HUES64 (cell line): Measurements from ENCODE around the gene LNX1.

Experiments used
- H3K27ac ChIP-seq: 2 replicates; pipeline ENCODE4 v1.7.0; 2013; ENCODE audit warnings: low read depth, low read length, inconsistent platforms
- H3K27me3 ChIP-seq: 2 replicates; pipeline ENCODE4 v1.6.1; 2013; ENCODE audit warnings: mild to moderate bottlenecking, low read length; ENCODE audit not compliant: insufficient read depth
- H3K36me3 ChIP-seq: 2 replicates; pipeline ENCODE4 v1.6.1; 2013; ENCODE audit warnings: mild to moderate bottlenecking, low read length; ENCODE audit not compliant: insufficient read depth
- H3K4me1 ChIP-seq: 2 replicates; pipeline ENCODE4 v1.6.1; 2013; ENCODE audit warnings: mild to moderate bottlenecking, low read length, moderate library complexity; ENCODE audit not compliant: insufficient read depth
- H3K4me3 ChIP-seq: 2 replicates; pipeline ENCODE4 v1.5.1; 2013; ENCODE audit warnings: mild to moderate bottlenecking, low read length, moderate library complexity
- H3K9ac ChIP-seq: 2 replicates; pipeline ENCODE4 v1.6.1; 2013; ENCODE audit warnings: mild to moderate bottlenecking, low read depth, low read length
- H3K9me3 ChIP-seq: 2 replicates; pipeline ENCODE4 v1.6.1; 2013; ENCODE audit warnings: low read depth, low read length; ENCODE audit not compliant: insufficient read depth
- WGBS: fragments of 150-250, 120-280 bp; methylation state at CpG from one replicate; pipeline ENCODE4 v1.1.7; 2013; ENCODE audit warnings: missing lambda C conversion rate; 5-methylcytosine and 5-hydroxymethylcytosine counted together

LNX1 gene

DNA sequence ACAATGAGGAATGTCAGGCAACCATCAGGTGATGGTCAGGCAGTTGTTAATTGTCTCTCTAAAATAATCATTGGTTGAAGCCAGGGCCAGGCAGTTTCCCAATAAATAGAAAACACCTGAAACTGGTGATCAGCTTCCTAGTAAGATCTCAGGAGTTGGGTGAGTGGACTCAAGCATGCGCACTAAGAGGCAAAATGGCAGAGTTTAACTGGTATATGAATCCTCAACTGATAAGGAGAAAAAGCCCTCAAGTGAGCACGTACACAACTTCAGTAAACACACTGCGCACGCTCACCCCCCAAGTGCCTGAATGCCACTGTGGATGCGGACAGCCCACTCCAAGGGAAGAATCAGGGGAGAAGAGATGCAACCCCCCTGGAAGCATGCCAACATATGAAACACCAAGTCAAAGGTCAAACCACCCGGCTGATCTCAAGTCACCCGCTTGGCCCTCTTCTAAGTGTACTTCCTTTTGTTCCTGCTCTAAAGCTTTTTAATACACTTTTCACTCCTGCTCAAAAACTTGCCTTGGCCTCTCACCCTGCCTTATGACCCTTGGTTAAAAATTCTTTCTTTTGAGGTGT is 39.9 kb downstream of the LNX1 start:
- no peaks in the 10 kb centered on the region for H3K36me3 ChIP-seq
- no peak overlapping the region for H3K4me3 ChIP-seq
- H3K27ac ChIP-seq, result no peak overlapping the region
- no peak overlapping the region for H3K9ac ChIP-seq
- WGBS, result 82% methylated on average over 7 of the region's 7 CpGs
- H3K9me3 ChIP-seq, result no peaks in the 10 kb centered on the region
- no peaks in the 10 kb centered on the region for H3K4me1 ChIP-seq
- H3K27me3 ChIP-seq, result no peaks in the 10 kb centered on the region

GRCh38 chr4:53548662-53549061 is 42.6 kb downstream of the LNX1 start:
- WGBS, result over 99% methylated on average over 3 of the region's 3 CpGs

DNA sequence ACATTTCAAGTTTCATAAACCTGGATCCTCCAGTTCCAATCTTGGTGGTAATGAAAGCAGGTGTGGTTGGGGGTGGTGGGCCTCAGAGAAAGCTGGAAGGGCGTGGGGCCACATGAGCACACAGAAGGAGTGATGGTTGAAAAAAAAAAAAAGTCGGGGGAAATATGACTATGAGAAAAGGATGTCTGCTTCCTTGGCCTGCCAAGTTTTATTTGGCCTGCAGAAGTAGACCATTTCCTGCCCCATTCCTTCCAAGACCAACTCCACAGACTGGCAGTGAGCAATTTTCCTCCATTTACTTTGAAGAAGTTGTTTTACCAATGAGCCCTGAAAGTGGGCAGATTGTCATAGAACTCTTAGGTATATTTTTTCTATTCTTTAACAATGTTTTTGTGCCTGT is 43.3 kb downstream of the LNX1 start:
- H3K4me1 ChIP-seq, result no peaks in the 10 kb centered on the region
- H3K9me3 ChIP-seq, result no peaks in the 10 kb centered on the region
- H3K27ac ChIP-seq, result no peak overlapping the region
- no peak overlapping the region for H3K4me3 ChIP-seq
- WGBS, result 75% methylated on average over 2 of the region's 2 CpGs
- no peaks in the 10 kb centered on the region for H3K36me3 ChIP-seq
- peaks cover 3% of the 10 kb centered on the region; the same call in 1 of the 2 replicates for H3K27me3 ChIP-seq
- no peak overlapping the region for H3K9ac ChIP-seq

More at GRCh38 chr4:53548662-53549061, 42.6 kb downstream of the LNX1 start:
- Histone ChIP-seq H3K4me1 (no peaks in the 10 kb centered on the region), H3K36me3 (no peaks in the 10 kb centered on the region), H3K27ac (no peak overlapping the region), H3K27me3 (no peaks in the 10 kb centered on the region), H3K9ac (no peak overlapping the region), H3K9me3 (no peaks in the 10 kb centered on the region), H3K4me3 (no peak overlapping the region)

GRCh38 chr4:53545942-53546581 is 45.2 kb downstream of the LNX1 start:
- peaks cover 20% of the 10 kb centered on the region for H3K27me3 ChIP-seq
- no peak overlapping the region for H3K9ac ChIP-seq
- H3K9me3 ChIP-seq, result no peaks in the 10 kb centered on the region
- no peak overlapping the region for H3K4me3 ChIP-seq
- no peaks in the 10 kb centered on the region for H3K36me3 ChIP-seq
- 91% methylated on average over 3 of the region's 3 CpGs for WGBS
- H3K27ac ChIP-seq, result no peak overlapping the region
- H3K4me1 ChIP-seq, result peaks cover 10% of the 10 kb centered on the region; the same call in 1 of the 2 replicates

DNA sequence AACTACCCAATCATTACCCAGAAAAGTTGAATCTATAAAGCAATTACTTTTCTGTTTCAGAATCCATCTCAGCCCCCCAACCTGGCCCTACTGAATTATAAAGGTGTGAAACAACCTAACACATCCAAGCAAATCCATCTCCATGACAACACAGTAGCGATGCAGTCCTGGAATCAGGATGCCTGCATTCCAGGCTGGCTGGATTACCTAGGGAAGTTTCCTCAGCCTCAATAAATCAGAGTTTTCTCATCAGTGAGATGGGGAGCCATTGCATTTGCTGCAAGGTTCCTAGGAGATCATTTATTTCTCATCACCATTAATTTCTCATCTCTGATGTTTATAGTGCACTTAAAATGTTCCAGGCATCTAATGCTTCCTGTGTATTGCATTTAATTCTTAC is 46.0 kb downstream of the LNX1 start:
- H3K4me1 ChIP-seq, result peaks cover 10% of the 10 kb centered on the region; the same call in 1 of the 2 replicates
- H3K27me3 ChIP-seq, result peaks cover 21% of the 10 kb centered on the region
- WGBS, result 82% methylated on average over 1 of the region's 1 CpG
- H3K9ac ChIP-seq, result no peak overlapping the region
- H3K36me3 ChIP-seq, result no peaks in the 10 kb centered on the region
- H3K4me3 ChIP-seq, result no peak overlapping the region
- no peaks in the 10 kb centered on the region for H3K9me3 ChIP-seq
- H3K27ac ChIP-seq, result no peak overlapping the region

- no peaks in the 10 kb centered on the region for H3K9me3 ChIP-seq
- H3K9ac ChIP-seq, result no peak overlapping the region
- H3K27ac ChIP-seq, result no peak overlapping the region
- H3K4me1 ChIP-seq, result peaks cover 10% of the 10 kb centered on the region; the same call in 1 of the 2 replicates
- H3K36me3 ChIP-seq, result no peaks in the 10 kb centered on the region
- H3K4me3 ChIP-seq, result no peak overlapping the region
- H3K27me3 ChIP-seq, result peaks cover 25% of the 10 kb centered on the region
Observed at GRCh38 chr4:53543561-53543960, 47.7 kb downstream of the LNX1 start.

GRCh38 chr4:53541577-53542206 is 49.6 kb downstream of the LNX1 start:
- Histone ChIP-seq H3K27ac (no peak overlapping the region), H3K27me3 (peaks cover 25% of the 10 kb centered on the region), H3K9me3 (no peaks in the 10 kb centered on the region), H3K4me1 (peaks cover 10% of the 10 kb centered on the region; the same call in 1 of the 2 replicates), H3K9ac (no peak overlapping the region), H3K36me3 (no peaks in the 10 kb centered on the region), H3K4me3 (no peak overlapping the region)
- WGBS, result 72% methylated on average over 2 of the region's 2 CpGs

GRCh38 chr4:53538756-53539155 is 52.5 kb downstream of the LNX1 start:
- Histone ChIP-seq H3K27ac (no peak overlapping the region), H3K9me3 (no peaks in the 10 kb centered on the region), H3K9ac (no peak overlapping the region), H3K4me3 (no peak overlapping the region), H3K4me1 (peaks cover 10% of the 10 kb centered on the region; the same call in 1 of the 2 replicates), H3K36me3 (no peaks in the 10 kb centered on the region), H3K27me3 (peaks cover 25% of the 10 kb centered on the region)
- WGBS, result 92% methylated on average over 4 of the region's 4 CpGs

DNA sequence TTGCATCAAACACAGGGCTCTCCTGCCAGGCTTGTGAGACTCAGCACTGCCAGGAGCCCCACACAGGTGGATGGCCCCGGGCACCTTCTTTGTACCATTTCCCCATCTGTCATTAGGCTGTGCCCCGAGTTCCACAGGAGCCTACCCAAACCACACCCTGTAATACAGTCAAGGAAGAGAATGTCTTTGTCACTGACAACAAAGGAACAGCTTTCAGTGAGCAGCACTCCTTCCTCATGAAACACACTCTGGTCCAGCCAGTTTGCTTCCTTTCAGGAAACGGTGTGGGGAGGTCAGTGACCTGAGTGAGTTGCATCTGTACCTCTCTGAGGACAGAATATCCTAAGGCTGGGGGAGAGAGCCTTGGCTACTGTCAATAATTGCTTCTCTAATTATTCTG is 53.7 kb downstream of the LNX1 start:
- no peak overlapping the region for H3K4me3 ChIP-seq
- WGBS, result 91% methylated on average over 3 of the region's 3 CpGs
- no peak overlapping the region for H3K27ac ChIP-seq
- no peaks in the 10 kb centered on the region for H3K9me3 ChIP-seq
- peaks cover 15% of the 10 kb centered on the region for H3K4me1 ChIP-seq
- H3K9ac ChIP-seq, result no peak overlapping the region
- H3K36me3 ChIP-seq, result no peaks in the 10 kb centered on the region
- peaks cover 20% of the 10 kb centered on the region for H3K27me3 ChIP-seq

DNA sequence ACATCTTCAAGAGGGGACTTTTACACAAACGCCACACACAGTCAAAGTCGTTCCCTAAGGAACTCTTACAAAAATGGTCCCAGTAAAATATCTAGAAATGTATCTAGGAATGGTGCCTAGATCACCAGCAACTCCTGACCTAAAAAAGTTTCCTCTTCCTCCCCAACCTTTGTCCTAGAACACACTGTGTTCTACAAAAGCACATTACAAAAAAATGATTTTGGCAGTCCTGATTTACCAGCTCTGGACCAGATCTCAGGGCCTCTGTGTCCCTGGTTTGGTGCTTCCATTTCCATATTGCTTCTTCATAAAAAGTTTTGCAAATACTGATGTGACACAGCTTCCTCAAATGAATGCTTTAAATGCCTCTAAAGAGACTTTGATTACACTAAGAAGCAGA is 55.0 kb downstream of the LNX1 start:
- H3K9me3 ChIP-seq, result no peaks in the 10 kb centered on the region
- H3K36me3 ChIP-seq, result no peaks in the 10 kb centered on the region
- peaks cover 7% of the 10 kb centered on the region for H3K27me3 ChIP-seq
- WGBS, result 100% methylated on average over 2 of the region's 2 CpGs
- no peak overlapping the region for H3K27ac ChIP-seq
- no peak overlapping the region for H3K4me3 ChIP-seq
- H3K9ac ChIP-seq, result no peak overlapping the region
- peaks cover 18% of the 10 kb centered on the region for H3K4me1 ChIP-seq

GRCh38 chr4:53535567-53535966 is 55.7 kb downstream of the LNX1 start:
- Histone ChIP-seq H3K27me3 (peaks cover 5% of the 10 kb centered on the region; the same call in 1 of the 2 replicates), H3K9ac (no peak overlapping the region), H3K36me3 (no peaks in the 10 kb centered on the region), H3K4me1 (peaks cover 22% of the 10 kb centered on the region), H3K9me3 (no peaks in the 10 kb centered on the region), H3K4me3 (no peak overlapping the region), H3K27ac (no peak overlapping the region)
- WGBS, result 94% methylated on average over 3 of the region's 3 CpGs
